Effector memory CD8-positive, alpha-beta T cell (primary cell): ENCODE data around the gene CTBS.
"Not testable (repeated sequence)": the region's sequence is repeated elsewhere in the genome, so short reads cannot be mapped to it uniquely, and the experiment has no call there.

Experiments
- ATAC-seq: fragments of 150-1000 bp; cut with Tn5 transposase; replicated peaks from 2 replicates; pipeline ENCODE4 v1.10.0; 2021; ENCODE audit warnings: mild to moderate bottlenecking, moderate library complexity
- DNase-seq, 3 experiments: peaks; one replicate each; pipeline ENCODE4 v3.0.0; 2021
- H3K27ac Mint-ChIP-seq, 2 donors: one replicate each; pipeline ENCODE4 v1.8.0; 2022; ENCODE audit warnings: mild to moderate bottlenecking in 2 of 2, mixed read lengths in 2 of 2, moderate library complexity in 2 of 2
- H3K27me3 Mint-ChIP-seq, 2 donors: one replicate each; pipeline ENCODE4 v1.8.0; 2022; ENCODE audit warnings: mixed read lengths in 2 of 2
- H3K36me3 Mint-ChIP-seq: one replicate; pipeline ENCODE4 v1.8.0; 2022; ENCODE audit warnings: mild to moderate bottlenecking, moderate library complexity, mixed read lengths; ENCODE audit not compliant: insufficient read depth
- H3K4me1 Mint-ChIP-seq, 2 donors: one replicate each; pipeline ENCODE4 v1.8.0; 2022; ENCODE audit warnings: low read depth in 2 of 2, mixed read lengths in 2 of 2
- H3K4me3 Mint-ChIP-seq, 2 donors: one replicate each; pipeline ENCODE4 v1.8.0; 2022; ENCODE audit warnings: mild to moderate bottlenecking in 2 of 2, mixed read lengths in 2 of 2, moderate library complexity in 2 of 2
- H3K9me3 Mint-ChIP-seq, 2 donors: one replicate each; pipeline ENCODE4 v1.8.0; 2022; ENCODE audit warnings: mixed read lengths in 2 of 2

Gene CTBS

DNA sequence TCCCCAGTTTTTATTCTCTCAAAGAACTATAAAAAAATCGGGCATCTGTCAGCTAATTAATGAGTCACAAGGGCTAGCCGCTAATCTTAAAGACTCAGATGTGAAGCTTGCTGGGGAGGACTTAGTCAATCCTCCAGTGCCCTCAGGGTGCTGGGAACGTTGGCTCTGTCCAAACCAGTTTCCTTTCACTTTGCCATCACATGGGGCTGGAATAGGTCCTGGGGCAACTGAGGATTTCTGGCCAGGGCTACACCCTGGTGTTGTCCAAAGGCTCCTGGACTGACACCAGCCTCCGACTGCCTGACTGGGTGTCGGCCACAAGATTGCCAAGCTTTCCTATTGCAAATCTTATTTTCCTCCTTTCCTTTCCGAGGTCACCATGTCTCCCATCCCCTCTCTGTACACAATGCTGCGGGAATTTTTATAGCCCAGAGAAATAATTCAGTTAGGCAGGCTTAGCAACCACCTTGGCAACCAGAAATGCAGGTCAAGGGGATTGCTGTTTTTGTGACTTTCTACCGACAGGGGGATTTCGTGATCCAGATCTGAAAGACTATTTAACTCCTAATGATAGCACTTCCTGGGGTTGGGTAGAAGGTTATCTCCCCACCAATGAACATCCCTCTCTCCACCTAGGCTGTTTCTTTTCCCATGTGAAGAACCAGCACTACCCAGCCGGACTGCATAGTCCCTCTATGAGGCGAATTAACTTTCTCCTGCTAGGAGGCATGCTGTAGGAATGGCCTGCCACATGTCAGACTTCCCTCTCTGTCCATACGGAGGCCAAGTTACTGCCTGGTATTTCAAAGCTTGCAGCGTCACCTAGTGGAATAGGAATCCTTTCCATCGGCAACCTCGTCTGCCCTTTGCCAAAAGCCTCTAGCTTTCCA, 29.9 kb upstream of the CTBS start:
- Mint-ChIP-seq H3K36me3 (no peaks in the 10 kb centered on the region), H3K4me3 (no peak overlapping the region), H3K4me1 (no peaks in the 10 kb centered on the region), H3K9me3 (peaks cover 7 to 11% of the 10 kb centered on the region in 2 donors), H3K27ac (no peak overlapping the region), H3K27me3 (peaks cover 6 to 20% of the 10 kb centered on the region in 2 donors)
- no peak for DNase-seq
- ATAC-seq, result no peak

DNA sequence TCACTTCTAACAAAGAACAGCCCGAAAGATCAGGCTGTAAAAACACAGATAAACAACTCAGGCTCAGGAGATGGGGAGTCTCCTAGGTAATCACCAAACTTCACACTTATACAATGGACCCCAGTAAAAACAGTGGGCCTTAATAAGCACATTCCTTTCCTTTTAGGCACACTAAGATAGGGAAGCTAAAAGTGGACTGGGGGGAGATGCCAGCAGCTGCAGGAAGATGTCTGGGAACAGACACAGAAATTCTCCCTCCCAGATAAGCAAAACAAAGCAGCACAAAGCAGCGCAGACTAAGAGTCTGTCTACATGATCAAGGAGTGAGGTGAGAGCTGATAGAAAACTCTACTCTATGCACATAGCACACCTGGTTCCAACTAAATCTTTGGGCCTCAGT, 29.0 kb upstream of the CTBS start:
- ATAC-seq (no peak), DNase-seq (no peak)
- peaks cover 7 to 11% of the 10 kb centered on the region in 2 donors for H3K9me3 Mint-ChIP-seq
- no peak overlapping the region for H3K27ac Mint-ChIP-seq
- H3K4me1 Mint-ChIP-seq, result no peaks in the 10 kb centered on the region
- H3K4me3 Mint-ChIP-seq, result no peak overlapping the region
- H3K27me3 Mint-ChIP-seq, result peaks cover 6 to 20% of the 10 kb centered on the region in 2 donors
- H3K36me3 Mint-ChIP-seq, result no peaks in the 10 kb centered on the region

DNA sequence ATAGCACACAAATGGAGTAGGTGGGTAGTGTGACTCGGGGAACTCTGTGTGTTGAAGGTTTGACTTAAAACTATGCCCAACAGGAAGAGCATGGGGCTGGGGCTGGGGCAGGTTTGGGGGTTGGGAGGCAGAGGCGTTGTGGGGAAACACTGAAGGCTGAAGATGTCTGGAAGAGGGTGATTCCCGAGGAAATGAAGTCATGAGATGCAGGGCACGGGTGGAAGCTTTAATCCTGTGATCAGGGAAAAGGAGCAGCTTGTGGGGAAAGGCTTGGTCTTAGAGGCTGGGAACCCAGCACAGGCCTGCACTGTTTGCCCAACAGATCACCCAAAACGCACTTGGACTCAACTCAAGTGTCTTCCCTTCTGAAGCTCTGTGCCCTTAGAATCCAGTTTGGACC, 26.6 kb upstream of the CTBS start:
- DNase-seq, result no peak
- Mint-ChIP-seq H3K36me3 (no peaks in the 10 kb centered on the region), H3K9me3 (peaks cover 4% of the 10 kb centered on the region in 2 donors), H3K4me3 (no peak overlapping the region), H3K4me1 (no peaks in the 10 kb centered on the region), H3K27me3 (peaks cover 0 to 16% of the 10 kb centered on the region in 2 donors), H3K27ac (no peak overlapping the region)
- no peak for ATAC-seq

DNA sequence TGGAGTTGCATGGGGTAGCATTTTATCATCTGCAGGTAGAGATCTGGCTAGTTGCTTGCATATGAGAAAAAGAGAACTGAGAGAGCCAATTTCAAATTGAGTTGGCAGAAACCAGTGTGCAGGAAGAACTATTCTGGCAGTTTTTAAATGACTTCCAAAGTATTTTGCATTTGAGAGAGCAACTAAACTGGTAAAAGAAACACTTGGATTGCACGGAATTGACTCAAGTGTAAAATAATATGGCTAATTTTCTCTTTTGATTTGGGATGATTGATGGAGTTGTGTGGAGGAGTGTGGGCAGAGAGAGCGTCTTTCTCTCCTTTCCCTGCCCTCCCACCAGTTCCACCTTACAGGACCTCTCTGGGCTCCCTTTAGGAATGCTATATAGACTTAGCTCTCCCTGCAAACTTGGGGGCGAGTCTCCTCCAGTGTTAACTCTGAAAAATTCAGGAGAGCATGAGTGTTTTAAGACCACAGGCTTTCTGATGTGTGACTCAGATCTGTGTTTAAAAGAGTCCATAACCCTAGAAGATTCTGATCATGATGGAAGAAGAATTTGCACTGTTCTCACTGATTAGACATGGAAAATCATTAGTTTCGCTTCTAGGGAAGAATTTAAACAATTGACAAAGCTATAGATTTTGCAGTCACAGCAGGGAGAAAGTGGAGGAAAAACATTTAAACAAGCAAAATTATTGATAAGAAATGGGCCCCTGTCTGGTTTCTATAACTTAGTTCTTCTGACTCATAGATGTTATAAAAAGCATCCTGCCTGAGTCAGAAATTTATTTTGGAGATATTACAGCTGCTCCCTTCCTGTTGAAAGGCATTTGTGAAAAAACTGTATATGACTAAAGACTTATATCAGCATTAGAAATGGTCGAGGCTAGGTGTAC, 24.9 kb upstream of the CTBS start:
- H3K4me3 Mint-ChIP-seq, result no peak overlapping the region
- ATAC-seq (no peak), DNase-seq (no peak)
- no peaks in the 10 kb centered on the region for H3K9me3 Mint-ChIP-seq
- no peaks in the 10 kb centered on the region for H3K36me3 Mint-ChIP-seq
- H3K27ac Mint-ChIP-seq, result no peak overlapping the region
- H3K4me1 Mint-ChIP-seq, result no peaks in the 10 kb centered on the region
- H3K27me3 Mint-ChIP-seq, result peaks cover 0 to 7% of the 10 kb centered on the region in 2 donors

DNA sequence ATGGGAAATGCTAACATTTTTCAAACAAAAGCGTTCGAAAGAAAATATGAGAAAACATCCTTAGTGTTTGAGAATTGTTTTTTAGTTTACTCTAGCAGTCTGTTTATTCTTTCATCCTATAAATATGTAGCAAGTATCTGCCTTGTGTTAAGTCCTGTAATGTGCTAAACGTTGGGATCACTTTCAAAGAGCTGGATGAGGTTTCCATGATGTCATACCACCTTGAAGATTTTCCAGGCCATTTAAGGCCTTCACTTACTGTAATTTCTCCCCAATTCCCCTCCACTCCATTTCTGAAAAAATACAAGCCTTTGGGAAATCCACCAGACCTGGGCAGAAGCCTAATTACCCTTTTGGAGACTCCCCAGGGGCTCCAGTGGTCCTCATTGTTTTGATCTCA, 24.2 kb upstream of the CTBS start:
- Mint-ChIP-seq H3K9me3 (no peaks in the 10 kb centered on the region), H3K27me3 (peaks cover 0 to 9% of the 10 kb centered on the region in 2 donors), H3K36me3 (no peaks in the 10 kb centered on the region), H3K4me3 (no peak overlapping the region), H3K4me1 (no peaks in the 10 kb centered on the region), H3K27ac (no peak overlapping the region)
- no peak for DNase-seq
- ATAC-seq, result no peak

DNA sequence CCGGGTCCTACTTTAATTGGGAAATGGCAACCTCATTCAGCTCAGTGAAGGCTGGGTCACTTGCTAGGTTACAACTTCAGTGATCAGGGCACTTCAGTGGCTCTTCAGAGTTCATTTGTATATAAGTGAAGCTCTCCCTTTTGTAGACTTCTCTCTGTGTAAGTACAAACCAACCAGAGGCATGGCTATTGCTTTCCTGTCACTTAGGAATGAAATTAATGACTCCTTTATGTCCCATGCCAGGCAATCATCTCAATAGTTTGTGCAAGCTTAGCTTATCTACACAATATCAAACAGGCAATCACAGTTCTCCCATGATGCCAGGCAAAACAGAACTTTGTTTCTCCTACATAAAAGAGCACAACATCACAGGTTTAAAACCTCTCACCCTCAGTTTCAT, 22.8 kb upstream of the CTBS start:
- Mint-ChIP-seq H3K27ac (no peak overlapping the region), H3K9me3 (no peaks in the 10 kb centered on the region), H3K4me3 (no peak overlapping the region), H3K36me3 (peaks cover 3% of the 10 kb centered on the region), H3K4me1 (no peaks in the 10 kb centered on the region), H3K27me3 (peaks cover 5 to 23% of the 10 kb centered on the region in 2 donors)
- ATAC-seq (no peak), DNase-seq (no peak)

DNA sequence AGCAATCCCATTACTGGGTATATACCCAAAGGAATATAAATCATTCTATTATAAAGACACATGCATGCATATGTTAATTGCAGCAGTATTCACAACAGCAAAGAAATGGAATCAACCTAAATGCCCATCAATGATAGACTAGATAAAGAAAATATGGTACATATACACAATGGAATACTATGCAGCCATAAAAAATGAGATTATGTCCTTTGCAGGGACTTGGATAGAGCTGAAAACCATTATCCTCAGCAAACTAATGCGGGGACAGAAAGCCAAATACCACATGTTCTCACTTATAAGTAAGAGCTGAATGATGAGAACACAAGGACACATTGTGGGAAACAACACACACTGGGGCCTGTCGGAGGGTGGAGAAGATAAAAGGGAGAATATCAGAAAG, 20.7 kb upstream of the CTBS start:
- not testable (repeated sequence) for H3K4me1 Mint-ChIP-seq, H3K27ac Mint-ChIP-seq, ATAC-seq, DNase-seq, H3K36me3 Mint-ChIP-seq, H3K9me3 Mint-ChIP-seq, H3K4me3 Mint-ChIP-seq
- H3K27me3 Mint-ChIP-seq, result peaks cover 26 to 42% of the 10 kb centered on the region in 2 donors

DNA sequence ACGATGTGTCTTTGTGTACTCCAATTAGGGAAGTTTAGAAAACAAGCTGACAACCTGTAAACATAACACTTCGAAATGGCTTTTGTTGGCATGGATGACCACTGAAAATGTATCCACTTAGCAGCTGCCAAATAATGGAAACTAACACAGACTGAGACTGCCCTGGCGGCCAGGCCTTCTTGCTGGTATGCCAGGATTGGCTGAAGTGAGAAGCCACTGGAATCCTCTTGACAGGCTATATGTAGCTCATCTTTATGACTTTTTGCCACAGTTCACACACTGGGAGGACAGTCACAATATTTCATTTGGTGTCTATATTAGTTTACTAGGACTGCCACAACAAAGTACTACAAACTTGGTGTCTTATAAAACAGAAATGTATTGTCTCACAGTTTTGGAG, 12.9 kb upstream of the CTBS start:
- Mint-ChIP-seq H3K9me3 (no peaks in the 10 kb centered on the region), H3K4me3 (no peak overlapping the region), H3K4me1 (no peaks in the 10 kb centered on the region), H3K27ac (no peak overlapping the region), H3K27me3 (peaks cover 35 to 52% of the 10 kb centered on the region in 2 donors), H3K36me3 (no peaks in the 10 kb centered on the region)
- DNase-seq (no peak), ATAC-seq (no peak)

DNA sequence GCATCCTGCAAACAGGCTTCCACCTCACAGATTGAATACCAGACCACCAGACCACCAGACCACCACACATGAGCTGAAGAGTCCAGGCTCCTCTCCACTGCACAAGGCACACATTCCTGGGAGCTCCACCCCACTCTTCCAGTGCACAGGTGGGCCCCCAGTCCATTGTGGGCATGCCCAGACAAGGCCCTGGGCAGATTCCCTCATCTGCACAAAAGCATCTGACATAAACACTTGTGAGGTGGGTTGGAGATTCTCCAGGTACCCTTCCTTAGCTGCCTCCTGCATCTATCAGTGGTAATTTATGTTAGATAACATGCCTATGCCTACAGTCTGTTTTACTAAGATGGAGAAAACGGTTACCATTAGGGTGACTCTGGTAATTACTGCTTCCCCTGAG, 11.6 kb upstream of the CTBS start:
- no peaks in the 10 kb centered on the region for H3K4me1 Mint-ChIP-seq
- H3K36me3 Mint-ChIP-seq, result no peaks in the 10 kb centered on the region
- H3K27me3 Mint-ChIP-seq, result peaks cover 22 to 45% of the 10 kb centered on the region in 2 donors
- no peak for DNase-seq
- H3K27ac Mint-ChIP-seq, result no peak overlapping the region
- H3K9me3 Mint-ChIP-seq, result no peaks in the 10 kb centered on the region
- no peak overlapping the region for H3K4me3 Mint-ChIP-seq
- no peak for ATAC-seq

DNA sequence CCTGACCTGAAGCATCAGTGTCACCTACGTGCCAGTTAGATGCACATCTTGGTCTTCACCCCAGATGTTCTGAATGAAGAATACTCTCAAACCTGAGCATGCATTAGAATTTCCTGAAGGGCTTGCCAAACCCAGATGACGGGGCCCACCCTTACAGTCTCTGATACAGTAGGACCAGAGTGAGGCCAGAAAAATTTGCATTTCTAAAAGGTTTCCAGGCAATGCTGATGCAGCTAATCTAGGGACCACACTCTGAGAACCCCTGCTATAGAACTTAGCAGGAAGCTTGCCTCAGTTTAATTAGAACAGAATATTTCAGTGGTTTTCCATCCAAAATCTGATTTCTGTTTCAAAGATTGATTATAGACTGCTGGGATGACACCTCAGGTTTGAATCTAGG, 9.9 kb upstream of the CTBS start:
- Mint-ChIP-seq H3K27ac (no peak overlapping the region), H3K36me3 (no peaks in the 10 kb centered on the region), H3K4me3 (no peak overlapping the region), H3K9me3 (no peaks in the 10 kb centered on the region), H3K4me1 (no peaks in the 10 kb centered on the region), H3K27me3 (peaks cover 6 to 30% of the 10 kb centered on the region in 2 donors)
- ATAC-seq (no peak), DNase-seq (no peak)

DNA sequence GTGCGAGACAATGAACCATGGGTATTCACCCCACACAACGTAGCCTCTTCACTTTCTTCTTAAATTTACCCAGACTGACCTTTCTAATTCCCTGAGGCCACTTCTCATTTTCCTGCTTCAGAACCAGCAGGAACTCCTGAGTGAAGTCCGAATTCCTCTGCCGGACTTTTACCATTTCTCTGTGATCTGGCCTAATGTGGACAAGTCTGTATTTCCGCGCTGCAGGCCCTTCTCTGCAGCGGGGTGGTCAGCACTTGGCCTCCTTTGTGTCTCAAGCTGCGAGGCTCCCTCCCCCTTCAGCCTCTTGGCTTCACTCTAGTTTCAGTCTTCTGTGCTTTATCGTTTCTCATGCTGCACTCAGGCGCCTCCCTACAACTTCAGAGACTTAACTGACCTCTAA, 9.4 kb upstream of the CTBS start:
- Mint-ChIP-seq H3K36me3 (no peaks in the 10 kb centered on the region), H3K4me1 (no peaks in the 10 kb centered on the region), H3K9me3 (no peaks in the 10 kb centered on the region), H3K4me3 (no peak overlapping the region), H3K27me3 (peaks cover 6 to 30% of the 10 kb centered on the region in 2 donors), H3K27ac (no peak overlapping the region)
- no peak for DNase-seq
- ATAC-seq, result no peak

DNA sequence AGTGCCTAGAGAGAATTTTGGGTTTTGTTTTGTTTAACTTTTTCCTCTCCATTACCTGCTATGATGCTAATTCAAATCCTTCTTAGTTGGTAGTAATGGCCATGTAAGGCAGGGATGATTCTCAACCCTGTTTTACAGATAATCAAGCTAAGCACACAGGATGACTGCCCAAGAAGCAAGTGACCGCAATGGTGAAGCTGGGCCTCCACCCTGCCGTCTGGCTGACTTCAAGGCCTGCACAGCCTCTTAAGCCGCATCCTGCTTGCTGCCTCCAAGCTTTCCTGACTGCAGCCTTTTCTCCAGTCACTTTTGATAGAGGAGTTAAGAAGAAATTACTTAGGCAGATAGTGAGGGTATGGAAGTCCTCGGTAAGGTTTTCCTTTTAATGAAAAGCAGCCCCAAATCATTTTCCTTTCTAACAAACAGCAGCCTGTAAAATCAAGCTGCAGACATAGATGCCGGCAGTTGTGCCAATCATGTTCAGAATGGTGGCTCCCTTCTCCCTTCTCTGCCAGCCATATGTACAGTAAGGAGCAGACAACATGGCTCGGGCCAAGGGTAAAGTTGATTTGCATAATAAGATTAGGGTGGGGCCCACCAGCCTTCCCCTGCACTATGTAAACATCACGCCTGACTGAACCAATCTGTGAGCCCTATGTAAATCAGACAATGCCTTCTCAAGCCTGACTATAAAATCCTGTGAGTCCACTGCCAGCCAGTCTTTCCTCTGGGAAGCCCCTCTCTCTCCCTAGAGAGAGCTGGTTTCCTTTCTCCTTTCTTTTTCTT, 8.8 kb upstream of the CTBS start:
- H3K4me3 Mint-ChIP-seq, result no peak overlapping the region
- ATAC-seq, result no peak
- H3K27ac Mint-ChIP-seq, result no peak overlapping the region
- no peaks in the 10 kb centered on the region for H3K4me1 Mint-ChIP-seq
- H3K36me3 Mint-ChIP-seq, result no peaks in the 10 kb centered on the region
- DNase-seq, result no peak
- no peaks in the 10 kb centered on the region for H3K9me3 Mint-ChIP-seq
- peaks cover 6 to 30% of the 10 kb centered on the region in 2 donors for H3K27me3 Mint-ChIP-seq

DNA sequence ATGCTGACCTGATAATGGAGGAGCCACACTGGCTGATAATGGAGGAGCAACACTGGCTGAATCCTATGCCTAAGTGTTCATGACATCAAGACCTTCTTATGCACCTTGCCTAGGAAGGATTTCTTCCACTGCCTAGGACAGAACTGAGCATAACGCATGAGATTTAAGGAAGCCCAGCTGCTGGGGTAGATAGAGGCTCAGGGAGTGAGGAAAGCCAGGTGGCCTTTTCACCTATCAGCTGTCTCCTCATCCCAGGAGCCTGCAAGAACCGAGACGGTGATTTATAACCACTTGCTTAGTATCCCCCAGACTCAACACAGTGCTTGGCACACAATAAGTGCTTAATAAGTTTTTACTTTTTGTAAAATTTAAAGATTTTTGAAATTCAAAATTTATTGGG, 7.4 kb upstream of the CTBS start:
- Mint-ChIP-seq H3K27ac (no peak overlapping the region), H3K4me1 (no peaks in the 10 kb centered on the region)
- ATAC-seq, result no peak

More for the DNA sequence above, 7.4 kb upstream of the CTBS start:
- H3K4me3 Mint-ChIP-seq, result no peak overlapping the region
- DNase-seq, result no peak
- H3K36me3 Mint-ChIP-seq, result no peaks in the 10 kb centered on the region
- H3K27me3 Mint-ChIP-seq, result peaks cover 5 to 18% of the 10 kb centered on the region in 2 donors
- no peaks in the 10 kb centered on the region for H3K9me3 Mint-ChIP-seq
